Mesendoderm (in vitro differentiated cells): ENCODE data around the gene ESYT3.
A peak's percentile ranks its signal among the peaks of the same experiment; 100 is the strongest.

Source experiments
- DNase-seq: peaks from one replicate; pipeline ENCODE4 v3.0.0; 2013
- H2AK5ac ChIP-seq: 2 replicates; pipeline ENCODE4 v1.6.1; 2013; ENCODE audit warnings: low read length, inconsistent platforms
- H2BK120ac ChIP-seq: 2 replicates; pipeline ENCODE4 v1.6.1; 2013; ENCODE audit warnings: low read depth, mild to moderate bottlenecking, low read length, moderate library complexity, mixed read lengths
- H2BK15ac ChIP-seq: replicated peaks from 2 replicates; pipeline ENCODE4 v1.6.1; 2013; ENCODE audit warnings: low read depth, mild to moderate bottlenecking, moderate library complexity
- H2BK5ac ChIP-seq: 2 replicates; pipeline ENCODE4 v1.6.1; 2013; ENCODE audit warnings: low read length, inconsistent platforms
- H3K18ac ChIP-seq: 2 replicates; pipeline ENCODE4 v1.6.1; 2013; ENCODE audit warnings: mild to moderate bottlenecking, low read length, mixed read lengths
- H3K23ac ChIP-seq: one replicate; pipeline ENCODE4 v1.6.1; 2013; ENCODE audit warnings: low read length
- H3K27ac ChIP-seq: 2 replicates; pipeline ENCODE4 v1.5.1; 2013; ENCODE audit warnings: low read depth, mild to moderate bottlenecking, inconsistent platforms, low read length, moderate library complexity
- H3K27me3 ChIP-seq: 2 replicates; pipeline ENCODE4 v1.6.1; 2013; ENCODE audit warnings: low read length, control low read depth, mild to moderate bottlenecking, inconsistent platforms; ENCODE audit not compliant: insufficient read depth, poor library complexity
- H3K36me3 ChIP-seq: 2 replicates; pipeline ENCODE4 v1.6.1; 2013; ENCODE audit warnings: low read length, inconsistent platforms; ENCODE audit not compliant: control insufficient read depth, insufficient read depth
- H3K4ac ChIP-seq: one replicate; pipeline ENCODE4 v1.6.1; 2013; ENCODE audit warnings: low read depth, mild to moderate bottlenecking, low read length, moderate library complexity
- H3K4me1 ChIP-seq: 2 replicates; pipeline ENCODE4 v1.6.1; 2013; ENCODE audit warnings: low read depth, low read length, inconsistent platforms; ENCODE audit not compliant: control insufficient read depth
- H3K4me2 ChIP-seq: 2 replicates; pipeline ENCODE4 v1.6.1; 2013; ENCODE audit warnings: low read length
- H3K4me3 ChIP-seq: 2 replicates; pipeline ENCODE4 v1.5.1; 2013; ENCODE audit warnings: mild to moderate bottlenecking, low read length
- H3K56ac ChIP-seq: one replicate; pipeline ENCODE4 v1.6.1; 2013; ENCODE audit warnings: low read length
- H3K79me1 ChIP-seq: 2 replicates; pipeline ENCODE4 v1.6.1; 2013; ENCODE audit warnings: low read length, inconsistent platforms
- H3K79me2 ChIP-seq: 2 replicates; pipeline ENCODE4 v1.6.1; 2013; ENCODE audit warnings: mild to moderate bottlenecking, low read length; ENCODE audit not compliant: control insufficient read depth, insufficient read depth
- H3K9ac ChIP-seq: 2 replicates; pipeline ENCODE4 v1.6.1; 2013; ENCODE audit warnings: low read length, inconsistent platforms
- H4K5ac ChIP-seq: one replicate; pipeline ENCODE4 v1.6.1; 2013; ENCODE audit warnings: low read length
- H4K8ac ChIP-seq: one replicate; pipeline ENCODE4 v1.6.1; 2013; ENCODE audit warnings: low read depth, mild to moderate bottlenecking, control low read depth, low read length, moderate library complexity
- WGBS: extraction: QIAGEN DNeasy Blood & Tissue Kit; methylation state at CpG from one replicate; pipeline ENCODE4 v1.1.7; 2013; ENCODE audit warnings: low lambda C conversion rate, missing lambda C conversion rate; ENCODE audit not compliant: insufficient coverage; ENCODE audit errors: extremely low coverage; 5-methylcytosine and 5-hydroxymethylcytosine counted together

The ESYT3 gene

GRCh38 chr3:138394156-138394555 is 40.3 kb upstream of the ESYT3 start:
- no peaks in the 10 kb centered on the region for H3K27me3 ChIP-seq
- H3K27ac ChIP-seq = no peak overlapping the region
- H2BK5ac ChIP-seq = no peak overlapping the region
- H3K9ac ChIP-seq = no peak overlapping the region
- no peak overlapping the region for H2BK120ac ChIP-seq
- H4K8ac ChIP-seq = no peak overlapping the region
- H3K56ac ChIP-seq = no peak overlapping the region
- H3K79me2 ChIP-seq = no peaks in the 10 kb centered on the region
- no peak overlapping the region for H3K4ac ChIP-seq
- no peak overlapping the region for H2AK5ac ChIP-seq
- H2BK15ac ChIP-seq = no peak overlapping the region
- no peak overlapping the region for H3K23ac ChIP-seq
- H3K4me1 ChIP-seq = peaks cover 5% of the 10 kb centered on the region
- no peaks in the 10 kb centered on the region for H3K36me3 ChIP-seq
- no peak overlapping the region for H4K5ac ChIP-seq
- no peak for DNase-seq
- H3K79me1 ChIP-seq = no peaks in the 10 kb centered on the region
- H3K18ac ChIP-seq = no peak overlapping the region
- WGBS = no CpG with 5 or more reads among the region's 4 CpGs
- H3K4me2 ChIP-seq = no peak overlapping the region
- H3K4me3 ChIP-seq = no peak overlapping the region

- H3K4ac ChIP-seq = no peak overlapping the region
- no peak overlapping the region for H4K8ac ChIP-seq
- H3K27ac ChIP-seq = no peak overlapping the region
- no peak overlapping the region for H3K4me2 ChIP-seq
- DNase-seq = no peak
- no peak overlapping the region for H3K18ac ChIP-seq
- no peak overlapping the region for H3K4me3 ChIP-seq
- no peak overlapping the region for H2AK5ac ChIP-seq
- H3K9ac ChIP-seq = no peak overlapping the region
- H2BK5ac ChIP-seq = no peak overlapping the region
- no peak overlapping the region for H3K23ac ChIP-seq
- H3K56ac ChIP-seq = no peak overlapping the region
- H3K36me3 ChIP-seq = no peaks in the 10 kb centered on the region
- H3K27me3 ChIP-seq = no peaks in the 10 kb centered on the region
- H2BK15ac ChIP-seq = no peak overlapping the region
- H4K5ac ChIP-seq = no peak overlapping the region
- WGBS = no CpG with 5 or more reads among the region's 5 CpGs
- H3K79me1 ChIP-seq = no peaks in the 10 kb centered on the region
- H3K4me1 ChIP-seq = peaks cover 5% of the 10 kb centered on the region
- H2BK120ac ChIP-seq = no peak overlapping the region
- no peaks in the 10 kb centered on the region for H3K79me2 ChIP-seq
Measured at GRCh38 chr3:138394686-138395085, 39.7 kb upstream of the ESYT3 start.

- H3K4me3 ChIP-seq = no peak overlapping the region
Measured at GRCh38 chr3:138395865-138396751, 38.3 kb upstream of the ESYT3 start.

GRCh38 chr3:138396752-138397410 is 37.5 kb upstream of the ESYT3 start:
- no peak overlapping the region for H3K18ac ChIP-seq
- H3K79me2 ChIP-seq = no peaks in the 10 kb centered on the region
- H3K79me1 ChIP-seq = no peaks in the 10 kb centered on the region
- H3K36me3 ChIP-seq = no peaks in the 10 kb centered on the region
- H3K4me1 ChIP-seq = peaks cover 5% of the 10 kb centered on the region
- H3K9ac ChIP-seq = no peak overlapping the region
- no peaks in the 10 kb centered on the region for H3K27me3 ChIP-seq
- no peak overlapping the region for H4K8ac ChIP-seq
- no peak overlapping the region for H2BK120ac ChIP-seq
- no peak overlapping the region for H3K56ac ChIP-seq
- H3K4ac ChIP-seq = no peak overlapping the region
- H3K27ac ChIP-seq = no peak overlapping the region
- H4K5ac ChIP-seq = no peak overlapping the region
- DNase-seq = peak; percentile 10
- no peak overlapping the region for H2BK5ac ChIP-seq
- H3K4me2 ChIP-seq = no peak overlapping the region
- WGBS = no CpG with 5 or more reads among the region's 14 CpGs
- no peak overlapping the region for H3K23ac ChIP-seq
- no peak overlapping the region for H3K4me3 ChIP-seq
- H2AK5ac ChIP-seq = no peak overlapping the region
- H2BK15ac ChIP-seq = no peak overlapping the region

More at GRCh38 chr3:138395865-138396751, 38.3 kb upstream of the ESYT3 start:
- H2BK5ac ChIP-seq = no peak overlapping the region
- H3K18ac ChIP-seq = no peak overlapping the region
- H3K79me1 ChIP-seq = no peaks in the 10 kb centered on the region
- DNase-seq = no peak
- H4K5ac ChIP-seq = no peak overlapping the region
- no peak overlapping the region for H2BK120ac ChIP-seq
- no peak overlapping the region for H3K27ac ChIP-seq
- no peak overlapping the region for H3K56ac ChIP-seq
- H3K27me3 ChIP-seq = no peaks in the 10 kb centered on the region
- H3K4me2 ChIP-seq = no peak overlapping the region
- no peak overlapping the region for H3K4ac ChIP-seq
- H3K36me3 ChIP-seq = no peaks in the 10 kb centered on the region
- no peak overlapping the region for H4K8ac ChIP-seq
- H2BK15ac ChIP-seq = no peak overlapping the region
- no peaks in the 10 kb centered on the region for H3K79me2 ChIP-seq
- no peak overlapping the region for H3K9ac ChIP-seq
- H2AK5ac ChIP-seq = no peak overlapping the region
- WGBS = no CpG with 5 or more reads among the region's 12 CpGs
- peaks cover 5% of the 10 kb centered on the region for H3K4me1 ChIP-seq
- H3K23ac ChIP-seq = no peak overlapping the region

GRCh38 chr3:138397983-138398382 is 36.4 kb upstream of the ESYT3 start:
- H2AK5ac ChIP-seq = no peak overlapping the region
- H3K79me1 ChIP-seq = no peaks in the 10 kb centered on the region
- DNase-seq = no peak
- no peak overlapping the region for H4K8ac ChIP-seq
- no peak overlapping the region for H2BK15ac ChIP-seq
- no peak overlapping the region for H3K4ac ChIP-seq
- H3K9ac ChIP-seq = no peak overlapping the region
- H3K4me1 ChIP-seq = peaks cover 5% of the 10 kb centered on the region
- H3K4me2 ChIP-seq = no peak overlapping the region
- no CpG with 5 or more reads among the region's 4 CpGs for WGBS
- no peaks in the 10 kb centered on the region for H3K36me3 ChIP-seq
- no peak overlapping the region for H4K5ac ChIP-seq
- no peak overlapping the region for H2BK120ac ChIP-seq
- H3K79me2 ChIP-seq = no peaks in the 10 kb centered on the region
- no peak overlapping the region for H3K56ac ChIP-seq
- H3K27me3 ChIP-seq = no peaks in the 10 kb centered on the region
- no peak overlapping the region for H2BK5ac ChIP-seq
- no peak overlapping the region for H3K23ac ChIP-seq
- no peak overlapping the region for H3K27ac ChIP-seq
- no peak overlapping the region for H3K18ac ChIP-seq
- no peak overlapping the region for H3K4me3 ChIP-seq
